Activated gamma-delta T cell (primary cell): Measurements from ENCODE around the gene SLC41A3.
A peak's percentile ranks its signal among the peaks of the same experiment; 100 is the strongest.
"Not testable (repeated sequence)": the region's sequence is repeated elsewhere in the genome, so short reads cannot be mapped to it uniquely, and the experiment has no call there.

Source experiments
- DNase-seq: peaks from one replicate; lab custom pipeline; 2025; lab: John Stamatoyannopoulos, UW

SLC41A3 gene

GRCh38 chr3:126106336-126107202, 22.6 kb upstream of the SLC41A3 start:
- no peak for DNase-seq

- no peak for DNase-seq
Measured at GRCh38 chr3:126105691-126106187, 21.8 kb upstream of the SLC41A3 start.

GRCh38 chr3:126104742-126105605, 21.1 kb upstream of the SLC41A3 start:
- no peak for DNase-seq

- no peak for DNase-seq
Measured at GRCh38 chr3:126104028-126104635, 20.2 kb upstream of the SLC41A3 start.

GRCh38 chr3:126103121-126104027, 19.4 kb upstream of the SLC41A3 start:
- no peak for DNase-seq

- DNase-seq, result no peak
Measured at GRCh38 chr3:126102530-126102951, 18.6 kb upstream of the SLC41A3 start.

- DNase-seq, result no peak
Measured at GRCh38 chr3:126102011-126102410, 18.1 kb upstream of the SLC41A3 start.

- no peak for DNase-seq
Measured at GRCh38 chr3:126101521-126101982, 17.6 kb upstream of the SLC41A3 start.

- no peak for DNase-seq
Measured at GRCh38 chr3:126100634-126101301, 16.8 kb upstream of the SLC41A3 start.

- DNase-seq, result no peak
Measured at GRCh38 chr3:126100269-126100633, 16.3 kb upstream of the SLC41A3 start.

- no peak for DNase-seq
Measured at GRCh38 chr3:126098391-126098858, 14.5 kb upstream of the SLC41A3 start.

- no peak for DNase-seq
Measured at GRCh38 chr3:126097801-126098200, 13.9 kb upstream of the SLC41A3 start.

- not testable (repeated sequence) for DNase-seq
Measured at GRCh38 chr3:126096274-126096673, 12.3 kb upstream of the SLC41A3 start.

- DNase-seq, result not testable (repeated sequence)
Measured at GRCh38 chr3:126092128-126092527, 8.2 kb upstream of the SLC41A3 start.

- no peak for DNase-seq
Measured at GRCh38 chr3:126087552-126088175, 3.7 kb upstream of the SLC41A3 start.

GRCh38 chr3:126085841-126086240, 1.9 kb upstream of the SLC41A3 start:
- no peak for DNase-seq

GRCh38 chr3:126085276-126085675, 1.4 kb upstream of the SLC41A3 start:
- DNase-seq, result no peak

GRCh38 chr3:126084768-126085180, 850 bp upstream of the SLC41A3 start:
- DNase-seq, result no peak

- peak; percentile 55 for DNase-seq
Measured at GRCh38 chr3:126083511-126083912, 412 bp downstream of the SLC41A3 start.

GRCh38 chr3:126083138-126083445, 832 bp downstream of the SLC41A3 start:
- DNase-seq, result no peak
